Measurements from ENCODE around the gene TENM4. TPM values are rescaled to one million over a fixed set of nuclear protein-coding genes. Genes with fewer than 3 reads are reported as not detected.

The TENM4 gene
- total and polyA plus RNA-seq, 2 of the 13 experiments (the other 11 are each of a cell fraction or from before 2014, with no cell fraction given), result not detected

DNA sequence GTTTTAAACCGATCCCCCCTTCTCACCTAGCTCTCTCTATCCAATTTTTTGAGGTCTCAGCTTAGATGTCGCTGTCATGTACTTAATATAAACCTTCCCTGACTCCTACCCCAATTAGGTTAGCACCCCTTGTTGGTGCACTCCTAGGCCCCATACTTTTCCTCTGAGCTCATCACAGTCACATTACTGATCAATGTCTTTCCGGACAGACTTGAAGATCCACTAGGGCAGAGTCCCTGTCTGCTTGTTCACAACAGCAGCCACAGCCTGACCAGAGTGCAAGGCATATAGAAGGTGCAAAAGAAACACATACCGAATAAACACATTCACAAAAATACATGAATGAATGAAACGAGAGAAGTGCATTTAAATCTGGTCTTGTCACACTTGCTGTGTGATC lies 605.2 kb downstream of the TENM4 start:
- ATAC-seq (no peak), DNase-seq (ENCODE audit: low spot score) (no peak), FAIRE-seq (no peak)
- CTCF ChIA-PET (ENCODE audit: low intra/inter-chr PET ratio, low total read pairs), result no interaction called here
- H3K4me2 ChIP-seq (ENCODE audit: low read depth, low read length), result no peak overlapping the region
- H3K36me3 ChIP-seq (replicated peaks in 1 of 2; ENCODE audit: control insufficient read depth in 1 of 2, insufficient read depth in 2 of 2, low read length in 2 of 2), result no peaks in the 10 kb centered on the region
- BruUV-seq (replicated peaks), result no TSS peak
- POLR2A ChIA-PET, result no interaction called here
- H2AFZ ChIP-seq (ENCODE audit: low read length), result no peak overlapping the region
- WGBS (ENCODE audit: low lambda C conversion rate), result 17% methylated on average over 5 of the region's 5 CpGs
- TF ChIP-seq ZNF614 (CRISPR knock-in tag; IDR thresholded peaks at IDR 0.05; ENCODE audit: borderline replicate concordance) (no peak), MED8 (CRISPR knock-in tag; IDR thresholded peaks at IDR 0.05; ENCODE audit: insufficient replicate concordance) (no peak), ZNF337 (CRISPR knock-in tag; IDR thresholded peaks at IDR 0.05; ENCODE audit: borderline replicate concordance, low read depth) (no peak)
- TF ChIP-seq, protein P1, sequence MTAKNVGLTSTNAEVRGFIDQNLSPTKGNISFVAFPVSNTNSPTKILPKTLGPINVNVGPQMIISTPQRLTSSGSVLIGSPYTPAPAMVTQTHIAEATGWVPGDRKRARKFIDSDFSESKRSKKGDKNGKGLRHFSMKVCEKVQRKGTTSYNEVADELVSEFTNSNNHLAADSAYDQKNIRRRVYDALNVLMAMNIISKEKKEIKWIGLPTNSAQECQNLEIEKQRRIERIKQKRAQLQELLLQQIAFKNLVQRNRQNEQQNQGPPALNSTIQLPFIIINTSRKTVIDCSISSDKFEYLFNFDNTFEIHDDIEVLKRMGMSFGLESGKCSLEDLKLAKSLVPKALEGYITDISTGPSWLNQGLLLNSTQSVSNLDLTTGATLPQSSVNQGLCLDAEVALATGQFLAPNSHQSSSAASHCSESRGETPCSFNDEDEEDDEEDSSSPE (CRISPR knock-in tag; IDR thresholded peaks at IDR 0.05), result no peak
- H3K4me3 ChIP-seq (replicated peaks in 1 of 3; ENCODE audit: insufficient read depth in 1 of 3, low read depth in 2 of 3, low read length in 3 of 3), result no peak overlapping the region
- no peaks in the 10 kb centered on the region for H3K79me2 ChIP-seq (ENCODE audit: insufficient read depth, low read length)
- H3K9ac ChIP-seq (ENCODE audit: insufficient read depth, low read depth, low read length), result no peak overlapping the region
- no peaks in the 10 kb centered on the region for H3K4me1 ChIP-seq (ENCODE audit: insufficient read depth, low read length)
- H4K20me1 ChIP-seq (ENCODE audit: insufficient read depth, low read length), result no peaks in the 10 kb centered on the region
- H3K27ac ChIP-seq (ENCODE audit: extremely low read length, insufficient read depth, low read length), result no peak overlapping the region
- H3K9me3 ChIP-seq (ENCODE audit: low read length), result no peaks in the 10 kb centered on the region
- in situ Hi-C loops (cut with HindIII; ENCODE audit: extremely low pct_ligation_motif_present, low pct_unique_long_range_greater_than_20kb) (no loop called here), intact Hi-C loops (cut with micrococcal nuclease; ENCODE audit: unreplicated experiment) (no loop called here)
- no peaks in the 10 kb centered on the region; a peak in 1 of 5 replicates for H3K27me3 ChIP-seq (ENCODE audit: control insufficient read depth in 1 of 2, insufficient read depth in 2 of 2, low read length in 2 of 2)

DNA sequence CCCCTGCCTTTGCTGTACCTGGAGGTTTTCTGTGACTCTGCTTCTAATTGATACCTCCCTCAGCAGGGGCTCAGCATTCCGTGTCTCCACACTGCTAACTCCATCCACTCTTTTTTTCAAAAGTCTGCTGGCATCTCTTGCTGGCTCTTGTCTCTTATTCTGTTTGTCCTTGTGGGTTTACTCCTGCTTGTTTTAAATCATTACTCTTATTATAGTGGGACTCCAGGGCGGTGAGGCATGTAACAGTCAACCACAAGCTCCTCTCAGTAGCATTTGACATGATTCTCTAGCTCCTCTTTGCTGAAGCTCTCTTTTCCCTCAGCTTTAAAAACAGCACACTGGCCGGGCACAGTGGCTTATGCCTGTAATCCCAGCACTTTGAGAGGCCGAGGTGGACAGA lies 605.9 kb downstream of the TENM4 start:
- Histone ChIP-seq H4K20me1 (ENCODE audit: insufficient read depth, low read length) (no peaks in the 10 kb centered on the region), H3K9ac (ENCODE audit: insufficient read depth, low read depth, low read length) (no peak overlapping the region), H3K36me3 (replicated peaks in 1 of 2; ENCODE audit: control insufficient read depth in 1 of 2, insufficient read depth in 2 of 2, low read length in 2 of 2) (no peaks in the 10 kb centered on the region), H3K27ac (ENCODE audit: extremely low read length, insufficient read depth, low read length) (no peak overlapping the region), H3K79me2 (ENCODE audit: insufficient read depth, low read length) (no peaks in the 10 kb centered on the region), H2AFZ (ENCODE audit: low read length) (no peak overlapping the region), H3K4me1 (ENCODE audit: insufficient read depth, low read length) (no peaks in the 10 kb centered on the region), H3K4me2 (ENCODE audit: low read depth, low read length) (no peak overlapping the region), H3K9me3 (ENCODE audit: low read length) (no peaks in the 10 kb centered on the region), H3K4me3 (replicated peaks in 1 of 3; ENCODE audit: insufficient read depth in 1 of 3, low read depth in 2 of 3, low read length in 3 of 3) (no peak overlapping the region), H3K27me3 (ENCODE audit: control insufficient read depth in 1 of 2, insufficient read depth in 2 of 2, low read length in 2 of 2) (no peaks in the 10 kb centered on the region; a peak in 1 of 5 replicates)
- DNase-seq (ENCODE audit: low spot score) (no peak), FAIRE-seq (no peak), ATAC-seq (no peak)
- in situ Hi-C loops (cut with HindIII; ENCODE audit: extremely low pct_ligation_motif_present, low pct_unique_long_range_greater_than_20kb), result no loop called here
- ChIA-PET POLR2A (no interaction called here), CTCF (ENCODE audit: low intra/inter-chr PET ratio, low total read pairs) (no interaction called here)
- intact Hi-C loops (cut with micrococcal nuclease; ENCODE audit: unreplicated experiment), result no loop called here
- 2% methylated on average over 4 of the region's 4 CpGs for WGBS (ENCODE audit: low lambda C conversion rate)
- no TSS peak for BruUV-seq (replicated peaks)
- TF ChIP-seq, protein P2, sequence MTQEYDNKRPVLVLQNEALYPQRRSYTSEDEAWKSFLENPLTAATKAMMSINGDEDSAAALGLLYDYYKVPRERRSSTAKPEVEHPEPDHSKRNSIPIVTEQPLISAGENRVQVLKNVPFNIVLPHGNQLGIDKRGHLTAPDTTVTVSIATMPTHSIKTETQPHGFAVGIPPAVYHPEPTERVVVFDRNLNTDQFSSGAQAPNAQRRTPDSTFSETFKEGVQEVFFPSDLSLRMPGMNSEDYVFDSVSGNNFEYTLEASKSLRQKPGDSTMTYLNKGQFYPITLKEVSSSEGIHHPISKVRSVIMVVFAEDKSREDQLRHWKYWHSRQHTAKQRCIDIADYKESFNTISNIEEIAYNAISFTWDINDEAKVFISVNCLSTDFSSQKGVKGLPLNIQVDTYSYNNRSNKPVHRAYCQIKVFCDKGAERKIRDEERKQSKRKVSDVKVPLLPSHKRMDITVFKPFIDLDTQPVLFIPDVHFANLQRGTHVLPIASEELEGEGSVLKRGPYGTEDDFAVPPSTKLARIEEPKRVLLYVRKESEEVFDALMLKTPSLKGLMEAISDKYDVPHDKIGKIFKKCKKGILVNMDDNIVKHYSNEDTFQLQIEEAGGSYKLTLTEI (CRISPR knock-in tag; conservative IDR thresholded peaks at IDR 0.05), result no peak
- no peak for TF ChIP-seq ZSCAN22 (CRISPR knock-in tag; IDR thresholded peaks at IDR 0.05)
- no peak for TF ChIP-seq ZNF343 (CRISPR knock-in tag; IDR thresholded peaks at IDR 0.05)
- TF ChIP-seq, protein P3, sequence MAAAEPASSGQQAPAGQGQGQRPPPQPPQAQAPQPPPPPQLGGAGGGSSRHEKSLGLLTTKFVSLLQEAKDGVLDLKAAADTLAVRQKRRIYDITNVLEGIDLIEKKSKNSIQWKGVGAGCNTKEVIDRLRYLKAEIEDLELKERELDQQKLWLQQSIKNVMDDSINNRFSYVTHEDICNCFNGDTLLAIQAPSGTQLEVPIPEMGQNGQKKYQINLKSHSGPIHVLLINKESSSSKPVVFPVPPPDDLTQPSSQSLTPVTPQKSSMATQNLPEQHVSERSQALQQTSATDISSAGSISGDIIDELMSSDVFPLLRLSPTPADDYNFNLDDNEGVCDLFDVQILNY (CRISPR knock-in tag; conservative IDR thresholded peaks at IDR 0.05), result no peak
- TF ChIP-seq ZNF547 (CRISPR knock-in tag; IDR thresholded peaks at IDR 0.05), result no peak
- TF ChIP-seq NR2F6 (IDR thresholded peaks at IDR 0.05), result no peak
- TF ChIP-seq NR2F6 (CRISPR knock-in tag; IDR thresholded peaks at IDR 0.05), result no peak
- no peak for TF ChIP-seq TGIF2 (CRISPR knock-in tag; IDR thresholded peaks at IDR 0.05)
- no peak for TF ChIP-seq PPARG (CRISPR knock-in tag; conservative IDR thresholded peaks at IDR 0.05)
- TF ChIP-seq KLF16 (CRISPR knock-in tag; IDR thresholded peaks at IDR 0.05), result no peak

Measured in HepG2 (cell line).